Right atrium auricular region (tissue), 2 donors: ENCODE results near the gene WBP1L. TPM values are rescaled to one million over a fixed set of nuclear protein-coding genes. Genes with fewer than 3 reads are reported as not detected.
A peak's percentile ranks its signal among the peaks of the same experiment; 100 is the strongest.

Experiments used
- DNase-seq: peaks from one replicate; pipeline ENCODE4 v3.0.0-alpha.2; 2019; ENCODE audit warnings: low spot score
- H3K27ac ChIP-seq, 2 donors: fragments of 200-600 bp; sonication (generic); 1 replicate in 1 of 2; 2 replicates in 1 of 2; pipeline ENCODE4 v1.5.1; 2016 to 2019
- H3K27me3 ChIP-seq, 2 donors: fragments of 200-600 bp; sonication (generic); one replicate each; pipeline versions ENCODE4 v1.5.1 to v1.6.0; 2017 to 2019
- H3K36me3 ChIP-seq: fragments of 200-600 bp; sonication (generic); one replicate; pipeline ENCODE4 v1.5.1; 2016
- H3K4me1 ChIP-seq, 2 donors: fragments of 200-600 bp; sonication (generic); one replicate each; pipeline versions ENCODE4 v1.5.1 to v1.6.0; 2017 to 2019
- H3K4me3 ChIP-seq, 2 donors: fragments of 200-600 bp; sonication (generic); 1 replicate in 1 of 2; 2 replicates in 1 of 2; pipeline ENCODE4 v1.5.1; 2017 to 2019; ENCODE audit warnings: mild to moderate bottlenecking in 1 of 2, moderate library complexity in 1 of 2
- H3K9me3 ChIP-seq, 2 donors: fragments of 200-600 bp; sonication (generic); one replicate each; pipeline ENCODE4 v1.5.1; 2019
- total RNA-seq, 2 donors: library from RNA; depleted of rRNA; stranded (reverse); fragments of >200 nt; gene quantifications; one replicate each; pipeline ENCODE4 v1.1.0, GENCODE V29; 2016
- TF ChIP-seq, protein P1 (sequence below), 2 donors: fragments of 200-600 bp; sonication (generic); IDR thresholded peaks; one replicate each; pipeline ENCODE4 v1.5.1; 2019; ENCODE audit warnings: antibody characterized with exemption in 2 of 2

The WBP1L gene
- total RNA-seq, 2 donors from 2014 or later, result 46.1 to 94.4 TPM

DNA sequence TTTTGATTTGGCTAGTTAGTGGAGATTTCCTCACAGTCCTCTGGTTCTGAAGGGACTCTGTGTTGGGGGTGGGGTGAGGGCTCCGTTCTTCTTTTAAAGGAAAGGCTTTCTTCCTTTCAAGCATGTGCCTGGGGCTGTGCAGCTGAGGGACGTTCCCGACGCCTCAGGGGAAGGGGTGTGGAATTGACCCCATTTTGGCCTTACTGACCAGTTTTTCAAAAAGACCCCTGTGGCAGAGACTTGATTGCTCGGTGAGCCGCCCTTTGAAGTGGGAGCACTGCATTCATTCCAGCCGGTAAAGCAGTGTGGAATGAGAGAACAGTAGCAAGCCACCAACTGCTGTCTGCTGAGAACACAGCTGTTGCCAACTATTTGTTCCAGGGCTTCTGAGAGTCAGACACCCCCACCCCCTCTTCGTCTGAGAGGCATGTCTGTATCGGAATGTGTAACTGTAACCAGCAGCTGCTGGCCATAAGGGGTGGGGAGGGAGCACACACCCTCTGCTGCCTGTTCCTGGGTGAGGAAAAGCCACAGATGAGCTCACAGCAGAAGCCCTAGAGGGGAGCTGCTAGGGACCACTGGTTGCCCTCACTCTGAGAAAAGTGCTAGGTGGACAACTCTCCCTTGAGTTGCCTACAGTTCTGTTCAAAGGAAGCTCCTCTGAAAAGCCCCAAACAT is 33.2 kb downstream of the WBP1L start:
- Histone ChIP-seq H3K27me3 (no peaks in the 10 kb centered on the region), H3K36me3 (no peaks in the 10 kb centered on the region), H3K4me1 (peaks cover 0 to 91% of the 10 kb centered on the region in 2 donors), H3K4me3 (peak overlapping the region; percentile 50 to 56), H3K9me3 (no peaks in the 10 kb centered on the region), H3K27ac (peak overlapping the region; percentile 95 to 99)
- peak; percentile 96 for DNase-seq
- TF ChIP-seq, protein P1, sequence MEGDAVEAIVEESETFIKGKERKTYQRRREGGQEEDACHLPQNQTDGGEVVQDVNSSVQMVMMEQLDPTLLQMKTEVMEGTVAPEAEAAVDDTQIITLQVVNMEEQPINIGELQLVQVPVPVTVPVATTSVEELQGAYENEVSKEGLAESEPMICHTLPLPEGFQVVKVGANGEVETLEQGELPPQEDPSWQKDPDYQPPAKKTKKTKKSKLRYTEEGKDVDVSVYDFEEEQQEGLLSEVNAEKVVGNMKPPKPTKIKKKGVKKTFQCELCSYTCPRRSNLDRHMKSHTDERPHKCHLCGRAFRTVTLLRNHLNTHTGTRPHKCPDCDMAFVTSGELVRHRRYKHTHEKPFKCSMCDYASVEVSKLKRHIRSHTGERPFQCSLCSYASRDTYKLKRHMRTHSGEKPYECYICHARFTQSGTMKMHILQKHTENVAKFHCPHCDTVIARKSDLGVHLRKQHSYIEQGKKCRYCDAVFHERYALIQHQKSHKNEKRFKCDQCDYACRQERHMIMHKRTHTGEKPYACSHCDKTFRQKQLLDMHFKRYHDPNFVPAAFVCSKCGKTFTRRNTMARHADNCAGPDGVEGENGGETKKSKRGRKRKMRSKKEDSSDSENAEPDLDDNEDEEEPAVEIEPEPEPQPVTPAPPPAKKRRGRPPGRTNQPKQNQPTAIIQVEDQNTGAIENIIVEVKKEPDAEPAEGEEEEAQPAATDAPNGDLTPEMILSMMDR (IDR thresholded peaks at IDR 0.05), result no peak

DNA sequence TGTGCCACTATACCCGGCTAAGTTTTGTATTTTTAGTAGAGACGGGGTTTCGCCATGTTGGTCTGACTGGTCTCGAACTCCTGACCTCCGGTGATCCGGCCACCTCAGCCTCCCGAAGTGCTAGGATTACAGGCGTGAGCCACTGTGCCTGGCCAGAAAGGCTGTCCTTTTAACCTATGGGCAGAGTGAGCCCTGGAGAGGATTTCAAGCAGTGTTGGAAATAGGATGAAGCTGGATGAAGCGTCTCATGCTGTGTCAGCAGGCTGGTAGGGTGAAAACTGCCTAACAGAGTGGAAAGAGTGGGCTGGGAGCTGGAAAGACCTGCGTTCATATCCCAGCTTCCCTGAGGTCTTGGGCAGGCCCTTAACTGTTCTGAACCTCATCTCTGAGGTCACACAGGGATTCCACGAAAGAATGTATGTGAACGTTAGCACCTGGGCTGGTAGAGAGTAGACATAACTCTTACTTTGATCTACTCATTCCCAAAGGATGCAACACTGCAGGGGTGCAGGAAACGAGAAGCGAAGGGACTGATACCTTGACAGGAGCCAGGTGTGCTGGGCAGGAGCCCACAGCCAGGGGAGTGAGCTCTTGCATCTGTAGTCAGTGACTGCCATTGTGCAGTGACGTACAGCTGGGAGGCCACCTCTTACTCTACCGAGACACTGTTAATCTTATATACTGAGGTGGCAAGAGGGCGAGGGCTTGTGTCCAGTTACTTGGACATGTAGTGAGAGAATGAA is 34.1 kb downstream of the WBP1L start:
- peak overlapping the region; percentile 95 to 99 for H3K27ac ChIP-seq

DNA sequence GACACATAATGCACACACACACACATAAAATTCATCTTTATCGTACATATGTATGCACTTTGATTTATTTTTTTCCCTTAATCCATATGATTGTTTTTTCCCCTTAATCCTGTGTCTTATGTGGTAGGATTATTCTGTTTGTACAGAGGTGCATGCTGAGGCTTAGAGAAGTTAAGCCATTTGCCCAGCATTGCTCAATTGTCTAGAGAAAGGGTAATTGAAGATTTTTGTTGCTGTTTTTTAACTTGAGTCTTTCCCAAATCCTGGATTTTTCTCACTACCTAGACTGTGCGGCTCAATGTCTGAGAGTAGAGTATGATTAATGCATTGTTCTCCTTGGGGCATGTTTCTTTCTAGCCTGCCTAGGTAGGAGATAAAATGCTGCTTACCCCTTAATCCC is 35.0 kb downstream of the WBP1L start:
- TF ChIP-seq, protein P1 (IDR thresholded peaks at IDR 0.05), result no peak
- H3K4me3 ChIP-seq, result peak overlapping the region in 1 of 2 donors; percentile 56
- no peaks in the 10 kb centered on the region for H3K36me3 ChIP-seq
- H3K9me3 ChIP-seq, result no peaks in the 10 kb centered on the region
- no peak for DNase-seq
- H3K27me3 ChIP-seq, result no peaks in the 10 kb centered on the region
- H3K4me1 ChIP-seq, result peaks cover 0 to 99% of the 10 kb centered on the region in 2 donors
- H3K27ac ChIP-seq, result peak overlapping the region; percentile 95 to 99

More for the DNA sequence above, 34.1 kb downstream of the WBP1L start:
- Histone ChIP-seq H3K27me3 (no peaks in the 10 kb centered on the region), H3K9me3 (no peaks in the 10 kb centered on the region), H3K36me3 (no peaks in the 10 kb centered on the region), H3K4me3 (peak overlapping the region; percentile 50 to 56), H3K4me1 (peaks cover 0 to 99% of the 10 kb centered on the region in 2 donors)
- TF ChIP-seq, protein P1 (IDR thresholded peaks at IDR 0.05), result no peak
- DNase-seq, result no peak

DNA sequence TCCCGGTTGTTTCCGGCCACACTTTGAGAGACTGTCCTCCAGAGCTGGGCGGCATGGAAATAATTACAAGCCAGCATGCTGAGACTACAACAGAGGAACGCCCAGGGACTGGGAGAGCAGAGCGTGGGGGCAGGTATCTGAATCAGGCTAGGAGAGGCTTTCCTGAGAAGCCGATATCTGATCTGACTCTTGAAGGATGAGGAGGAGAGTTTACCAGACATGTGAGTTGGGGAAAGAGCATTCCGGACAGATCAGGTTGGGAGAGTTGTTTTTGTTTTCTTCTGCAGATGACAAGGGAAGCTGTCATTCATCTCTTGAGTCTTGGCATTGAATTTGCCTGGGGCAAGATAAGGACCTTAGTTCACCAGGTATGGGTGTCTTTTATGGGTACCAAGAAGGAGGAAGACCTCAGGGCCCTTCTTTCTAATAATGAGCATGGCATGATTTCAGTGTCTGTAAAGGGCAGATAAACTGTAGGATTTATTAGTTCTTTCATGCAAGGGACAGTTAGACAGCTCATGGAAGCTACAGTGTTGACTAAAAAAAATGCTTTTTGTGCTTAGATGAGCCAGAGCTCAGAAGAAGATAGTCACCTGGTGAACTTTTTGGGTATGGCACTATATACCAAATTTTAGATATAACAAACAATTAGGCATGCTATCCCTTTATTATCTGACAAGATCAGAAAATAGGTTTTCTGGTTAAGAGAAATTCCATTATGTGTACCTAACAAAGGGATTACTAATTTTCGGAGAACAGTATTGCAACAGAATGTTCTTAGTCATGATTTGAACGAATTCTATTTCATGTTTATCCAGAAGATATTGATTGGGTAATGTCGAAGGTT is 36.2 kb downstream of the WBP1L start:
- no peaks in the 10 kb centered on the region for H3K36me3 ChIP-seq
- peak overlapping the region; percentile 95 to 99 for H3K27ac ChIP-seq
- H3K4me1 ChIP-seq, result peaks cover 0 to 97% of the 10 kb centered on the region in 2 donors
- TF ChIP-seq, protein P1 (IDR thresholded peaks at IDR 0.05), result no peak
- no peaks in the 10 kb centered on the region for H3K9me3 ChIP-seq
- H3K4me3 ChIP-seq, result peak overlapping the region in 1 of 2 donors; percentile 21
- H3K27me3 ChIP-seq, result no peaks in the 10 kb centered on the region
- no peak for DNase-seq

DNA sequence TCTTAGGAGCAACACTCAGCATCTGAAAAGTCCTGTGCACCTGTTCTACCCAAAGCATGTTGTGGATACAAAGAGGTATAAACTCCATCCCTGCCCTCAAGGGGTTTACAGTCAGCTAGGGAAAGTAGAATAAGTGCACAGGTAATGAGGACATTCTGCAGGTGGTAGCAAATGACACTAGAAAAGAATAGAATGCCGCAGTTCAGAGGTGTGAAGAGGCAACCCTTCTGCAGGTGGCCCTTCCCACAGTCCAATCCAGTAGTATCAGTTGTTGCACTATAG is 36.7 kb downstream of the WBP1L start:
- Histone ChIP-seq H3K4me1 (peaks cover 0 to 97% of the 10 kb centered on the region in 2 donors), H3K4me3 (no peak overlapping the region)

More for the DNA sequence above, 36.7 kb downstream of the WBP1L start:
- no peaks in the 10 kb centered on the region for H3K27me3 ChIP-seq
- no peak for DNase-seq
- TF ChIP-seq, protein P1 (IDR thresholded peaks at IDR 0.05), result no peak
- H3K36me3 ChIP-seq, result no peaks in the 10 kb centered on the region
- H3K27ac ChIP-seq, result peak overlapping the region; percentile 89 to 99
- no peaks in the 10 kb centered on the region for H3K9me3 ChIP-seq
